SK-N-MC (cell line): Measurements from ENCODE around the gene XPO6.

Experiments used
- EZH2 ChIP-seq: fragments of 200-600 bp; sonication (generic); IDR thresholded peaks from one replicate; pipeline ENCODE4 v1.6.1; 2017; ENCODE audit warnings: antibody characterized with exemption
- FOXP2 ChIP-seq: optimal IDR thresholded peaks from 2 replicates; pipeline ENCODE3; 2011; ENCODE audit warnings: mild to moderate bottlenecking, moderate library complexity; ENCODE audit not compliant: insufficient read depth; ENCODE audit errors: extremely low read length, control extremely low read depth
- POLR2AphosphoS5 ChIP-seq: IDR thresholded peaks from 2 replicates; pipeline ENCODE4 v1.6.1; 2012; ENCODE audit warnings: mild to moderate bottlenecking, low read depth, low read length, borderline replicate concordance

DNA sequence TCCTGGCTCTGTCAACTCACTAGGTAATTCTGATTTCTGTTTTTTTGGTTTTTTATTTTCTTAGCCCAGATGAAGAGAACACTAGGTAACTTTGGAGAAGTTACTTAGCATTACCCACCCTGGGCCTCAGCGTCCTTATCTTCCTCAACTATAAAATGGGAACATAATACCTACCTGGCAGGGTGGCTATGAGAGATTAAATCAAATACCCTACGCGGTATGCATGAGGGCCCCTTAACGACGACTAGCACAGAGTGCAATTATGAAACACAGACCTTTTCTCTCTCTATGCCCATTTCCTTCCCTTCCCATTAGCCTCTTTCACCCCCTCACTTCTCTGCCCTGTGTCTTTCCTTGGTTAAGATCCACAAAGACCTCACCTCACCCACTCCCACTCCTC is 11.1 kb downstream of the XPO6 start:
- TF ChIP-seq POLR2AphosphoS5 (no peak), EZH2 (no peak), FOXP2 (no peak)
